ENCODE results near the gene PKM. TPM values are rescaled to one million over a fixed set of nuclear protein-coding genes. Genes with fewer than 3 reads are reported as not detected.
"Not testable (repeated sequence)": the region's sequence is repeated elsewhere in the genome, so short reads cannot be mapped to it uniquely, and the experiment has no call there.

Gene PKM
- polyA plus RNA-seq, 1 donor (not counting 4 experiments of a cell fraction or from before 2014, with no cell fraction given), result 3,352 TPM

DNA sequence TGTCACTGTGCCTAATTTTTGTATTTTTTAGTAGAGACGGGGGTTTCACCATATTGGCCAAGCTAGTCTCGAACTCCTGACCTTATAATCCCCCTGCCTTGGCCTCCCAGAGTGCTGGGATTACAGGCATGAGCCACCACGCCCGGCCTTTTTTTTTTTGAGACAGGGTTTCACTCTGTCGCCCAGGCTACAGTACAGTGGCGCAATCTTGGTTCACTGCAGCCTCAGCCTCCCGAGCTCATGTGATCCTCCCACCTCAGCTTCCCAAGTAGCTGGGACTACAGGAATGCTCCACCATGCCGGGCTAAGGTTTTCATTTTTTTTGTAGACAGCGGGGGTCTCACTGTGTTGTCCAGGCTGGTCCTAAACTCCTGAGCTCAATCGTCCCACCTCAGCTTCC lies 59.0 kb downstream of the PKM start:
- H3K9me1 ChIP-seq (ENCODE audit: control insufficient read depth, extremely low read depth, insufficient read depth, low read length); FAIRE-seq; H3K4me3 ChIP-seq (ENCODE audit: control insufficient read depth in 2 of 3, extremely low read depth in 1 of 3, insufficient read depth in 2 of 3, low read depth in 1 of 3, low read length in 3 of 3); H3K9ac ChIP-seq (ENCODE audit: control insufficient read depth, extremely low read depth, insufficient read depth, low read length); H3K4me2 ChIP-seq (ENCODE audit: control insufficient read depth, extremely low read depth, insufficient read depth, low read depth, low read length); dilution Hi-C loops (cut with MboI; ENCODE audit: extremely low pct_ligation_motif_present, low sequenced_read_pairs); H3K27me3 ChIP-seq (ENCODE audit: control insufficient read depth, extremely low read depth, insufficient read depth, low read length); H3K9me3 ChIP-seq (ENCODE audit: control insufficient read depth, low read depth, low read length); H3K36me3 ChIP-seq (ENCODE audit: control insufficient read depth in 2 of 2, extremely low read depth in 1 of 2, insufficient read depth in 2 of 2, low read length in 2 of 2); H2AFZ ChIP-seq (ENCODE audit: control insufficient read depth, low read length); H4K20me1 ChIP-seq (ENCODE audit: control insufficient read depth, extremely low read depth, insufficient read depth, low read length); H3K27ac ChIP-seq (ENCODE audit: control insufficient read depth, insufficient read depth, low read length); H3K79me2 ChIP-seq (ENCODE audit: control insufficient read depth, insufficient read depth, low read length); DNase-seq (ENCODE audit: low read depth, low spot score): not testable (repeated sequence)
- peaks cover 17% of the 10 kb centered on the region for H3K4me1 ChIP-seq (ENCODE audit: control insufficient read depth, extremely low read depth, insufficient read depth, low read length)

DNA sequence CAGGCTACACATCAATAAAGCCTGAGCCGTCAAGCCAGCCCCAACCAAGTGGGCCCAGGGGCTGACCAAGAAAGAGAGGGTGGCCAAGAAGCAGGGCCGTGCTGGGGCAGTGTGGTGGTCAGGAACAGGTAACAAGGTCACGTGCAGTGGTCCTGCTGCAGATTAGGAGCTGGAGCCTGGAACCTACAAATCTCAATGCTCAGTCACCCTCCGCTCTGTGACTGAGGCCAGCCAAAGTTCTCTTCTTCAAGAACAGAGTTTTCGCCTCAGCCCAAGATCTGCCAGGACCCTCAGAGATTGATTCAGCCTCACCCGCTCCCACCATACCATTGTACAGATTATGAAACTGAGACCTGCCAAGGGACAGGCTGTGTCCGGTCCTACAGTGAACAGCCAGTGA lies 60.3 kb downstream of the PKM start:
- peaks cover 3% of the 10 kb centered on the region for H4K20me1 ChIP-seq (ENCODE audit: control insufficient read depth, extremely low read depth, insufficient read depth, low read length)
- no peaks in the 10 kb centered on the region for H3K9me1 ChIP-seq (ENCODE audit: control insufficient read depth, extremely low read depth, insufficient read depth, low read length)
- FAIRE-seq, result no peak
- H3K27me3 ChIP-seq (ENCODE audit: control insufficient read depth, extremely low read depth, insufficient read depth, low read length), result no peaks in the 10 kb centered on the region
- no peaks in the 10 kb centered on the region for H3K36me3 ChIP-seq (ENCODE audit: control insufficient read depth in 2 of 2, extremely low read depth in 1 of 2, insufficient read depth in 2 of 2, low read length in 2 of 2)
- DNase-seq (ENCODE audit: low read depth, low spot score), result no peak
- peaks cover 17% of the 10 kb centered on the region for H3K4me1 ChIP-seq (ENCODE audit: control insufficient read depth, extremely low read depth, insufficient read depth, low read length)
- no peaks in the 10 kb centered on the region for H3K9me3 ChIP-seq (ENCODE audit: control insufficient read depth, low read depth, low read length)
- TF ChIP-seq EZH2 (IDR thresholded peaks at IDR 0.05; ENCODE audit: low read length), result no peak
- TF ChIP-seq, protein P1, sequence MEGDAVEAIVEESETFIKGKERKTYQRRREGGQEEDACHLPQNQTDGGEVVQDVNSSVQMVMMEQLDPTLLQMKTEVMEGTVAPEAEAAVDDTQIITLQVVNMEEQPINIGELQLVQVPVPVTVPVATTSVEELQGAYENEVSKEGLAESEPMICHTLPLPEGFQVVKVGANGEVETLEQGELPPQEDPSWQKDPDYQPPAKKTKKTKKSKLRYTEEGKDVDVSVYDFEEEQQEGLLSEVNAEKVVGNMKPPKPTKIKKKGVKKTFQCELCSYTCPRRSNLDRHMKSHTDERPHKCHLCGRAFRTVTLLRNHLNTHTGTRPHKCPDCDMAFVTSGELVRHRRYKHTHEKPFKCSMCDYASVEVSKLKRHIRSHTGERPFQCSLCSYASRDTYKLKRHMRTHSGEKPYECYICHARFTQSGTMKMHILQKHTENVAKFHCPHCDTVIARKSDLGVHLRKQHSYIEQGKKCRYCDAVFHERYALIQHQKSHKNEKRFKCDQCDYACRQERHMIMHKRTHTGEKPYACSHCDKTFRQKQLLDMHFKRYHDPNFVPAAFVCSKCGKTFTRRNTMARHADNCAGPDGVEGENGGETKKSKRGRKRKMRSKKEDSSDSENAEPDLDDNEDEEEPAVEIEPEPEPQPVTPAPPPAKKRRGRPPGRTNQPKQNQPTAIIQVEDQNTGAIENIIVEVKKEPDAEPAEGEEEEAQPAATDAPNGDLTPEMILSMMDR (optimal IDR thresholded peaks at IDR 0.05 in 1 of 3, IDR thresholded peaks at IDR 0.05 in 1 of 3, conservative IDR thresholded peaks at IDR 0.05 in 1 of 3; ENCODE audit: extremely low read depth in 1 of 3, insufficient read depth in 2 of 3, low read length in 3 of 3), result no peak
- no peak overlapping the region for H3K4me2 ChIP-seq (ENCODE audit: control insufficient read depth, extremely low read depth, insufficient read depth, low read depth, low read length)
- H3K4me3 ChIP-seq (ENCODE audit: control insufficient read depth in 2 of 3, extremely low read depth in 1 of 3, insufficient read depth in 2 of 3, low read depth in 1 of 3, low read length in 3 of 3), result no peak overlapping the region
- H3K27ac ChIP-seq (ENCODE audit: control insufficient read depth, insufficient read depth, low read length), result no peak overlapping the region
- dilution Hi-C loops (cut with MboI; ENCODE audit: extremely low pct_ligation_motif_present, low sequenced_read_pairs), result no loop called here
- H3K79me2 ChIP-seq (ENCODE audit: control insufficient read depth, insufficient read depth, low read length), result no peaks in the 10 kb centered on the region
- no peak overlapping the region for H2AFZ ChIP-seq (ENCODE audit: control insufficient read depth, low read length)
- no peak overlapping the region for H3K9ac ChIP-seq (ENCODE audit: control insufficient read depth, extremely low read depth, insufficient read depth, low read length)

DNA sequence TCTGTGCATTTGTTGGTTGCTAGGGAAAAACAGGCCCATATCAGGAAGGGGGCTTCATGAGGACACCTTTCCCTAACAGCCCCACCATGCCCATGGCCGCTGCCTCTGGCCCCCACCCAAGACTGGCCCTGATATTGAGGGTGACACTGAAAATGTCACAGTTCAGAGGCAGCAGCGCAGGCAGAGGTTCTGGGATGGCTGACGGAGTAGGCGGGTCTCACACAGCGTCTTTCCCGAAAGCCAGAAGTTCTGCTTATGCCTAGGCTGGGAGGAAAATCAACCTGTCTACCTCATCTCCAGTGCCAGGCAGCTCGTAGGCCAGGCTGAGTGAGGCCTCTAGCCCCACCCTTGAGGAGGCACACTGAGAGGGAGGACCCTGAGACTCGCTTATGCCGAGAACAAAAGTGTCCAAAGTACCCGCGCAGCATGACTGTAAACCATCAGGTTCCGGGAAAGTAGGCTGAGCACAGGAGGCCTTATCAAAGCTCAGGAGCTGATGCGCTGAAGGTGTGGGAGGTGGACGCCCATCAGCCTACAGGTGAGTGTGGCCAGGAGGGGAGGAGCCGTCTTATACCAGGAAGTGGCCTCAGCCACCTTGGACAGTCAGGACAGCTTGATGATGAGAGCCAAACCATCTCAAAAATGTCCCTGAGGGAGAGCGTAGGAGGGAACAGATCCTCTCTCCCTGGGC lies 60.9 kb downstream of the PKM start:
- Histone ChIP-seq H3K4me1 (ENCODE audit: control insufficient read depth, extremely low read depth, insufficient read depth, low read length) (peaks cover 13% of the 10 kb centered on the region), H3K27me3 (ENCODE audit: control insufficient read depth, extremely low read depth, insufficient read depth, low read length) (no peaks in the 10 kb centered on the region), H2AFZ (ENCODE audit: control insufficient read depth, low read length) (no peak overlapping the region), H3K9me1 (ENCODE audit: control insufficient read depth, extremely low read depth, insufficient read depth, low read length) (no peaks in the 10 kb centered on the region), H3K9ac (ENCODE audit: control insufficient read depth, extremely low read depth, insufficient read depth, low read length) (no peak overlapping the region), H3K36me3 (ENCODE audit: control insufficient read depth in 2 of 2, extremely low read depth in 1 of 2, insufficient read depth in 2 of 2, low read length in 2 of 2) (peaks cover 0 to 2% of the 10 kb centered on the region in 2 experiments), H3K79me2 (ENCODE audit: control insufficient read depth, insufficient read depth, low read length) (no peaks in the 10 kb centered on the region), H3K4me2 (ENCODE audit: control insufficient read depth, extremely low read depth, insufficient read depth, low read depth, low read length) (no peak overlapping the region), H3K4me3 (ENCODE audit: control insufficient read depth in 2 of 3, extremely low read depth in 1 of 3, insufficient read depth in 2 of 3, low read depth in 1 of 3, low read length in 3 of 3) (no peak overlapping the region), H3K9me3 (ENCODE audit: control insufficient read depth, low read depth, low read length) (no peaks in the 10 kb centered on the region), H4K20me1 (ENCODE audit: control insufficient read depth, extremely low read depth, insufficient read depth, low read length) (peaks cover 3% of the 10 kb centered on the region), H3K27ac (ENCODE audit: control insufficient read depth, insufficient read depth, low read length) (no peak overlapping the region)
- dilution Hi-C loops (cut with MboI; ENCODE audit: extremely low pct_ligation_motif_present, low sequenced_read_pairs), result no loop called here
- no peak for FAIRE-seq
- TF ChIP-seq, protein P1 (optimal IDR thresholded peaks at IDR 0.05 in 1 of 3, IDR thresholded peaks at IDR 0.05 in 1 of 3, conservative IDR thresholded peaks at IDR 0.05 in 1 of 3; ENCODE audit: extremely low read depth in 1 of 3, insufficient read depth in 2 of 3, low read length in 3 of 3), result no peak
- no peak for TF ChIP-seq EZH2 (IDR thresholded peaks at IDR 0.05; ENCODE audit: low read length)
- no peak for DNase-seq (ENCODE audit: low read depth, low spot score)
